ENCODE measurements around the gene SUSD6.

SUSD6 gene

DNA sequence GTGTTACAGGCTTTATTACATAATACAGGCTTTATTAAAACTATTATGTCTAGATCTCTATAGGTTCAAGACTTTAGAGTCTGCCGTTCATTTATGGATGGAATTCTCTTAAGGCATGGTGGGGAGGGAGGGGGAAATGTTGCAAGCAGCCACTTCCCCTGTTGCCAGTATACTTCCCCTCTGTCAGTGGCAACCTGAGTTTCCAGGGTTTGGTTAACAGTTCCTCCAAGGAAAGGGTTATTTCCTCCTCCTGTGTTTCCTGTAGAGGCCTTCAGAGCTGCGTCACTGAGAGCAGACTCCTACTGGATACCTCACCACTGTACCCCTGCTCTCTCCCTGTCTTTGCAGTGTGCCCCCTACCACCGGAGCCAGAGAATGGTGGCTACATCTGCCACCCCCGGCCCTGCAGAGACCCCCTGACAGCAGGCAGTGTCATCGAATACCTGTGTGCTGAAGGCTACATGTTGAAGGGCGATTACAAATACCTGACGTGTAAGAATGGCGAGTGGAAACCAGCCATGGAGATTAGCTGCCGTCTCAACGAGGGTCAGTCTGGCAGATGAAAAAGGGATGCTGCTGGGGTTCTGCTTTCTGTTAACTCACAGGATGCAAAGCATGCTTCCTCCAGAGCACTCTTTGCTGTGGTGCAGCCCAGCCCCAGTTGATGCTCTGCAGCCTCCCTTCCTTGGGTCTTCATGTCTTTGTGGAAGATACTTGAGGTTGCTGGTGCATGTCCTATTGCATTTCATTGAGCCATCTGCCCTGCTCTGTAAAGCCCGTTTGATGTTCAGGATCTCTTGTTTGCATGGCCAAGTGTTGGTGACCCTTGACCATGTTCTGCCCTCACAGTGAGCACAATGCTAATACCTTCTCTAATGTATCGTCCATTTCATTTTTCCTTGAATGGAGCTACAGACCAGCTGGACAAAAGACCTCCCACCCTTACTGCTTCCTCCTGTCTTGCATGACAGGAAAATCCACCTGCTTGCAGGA, 91.9 kb downstream of the SUSD6 start:
- no peak for TF ChIP-seq EZH2phosphoT487 (IDR thresholded peaks at IDR 0.05; ENCODE audit: low read depth)
- TF ChIP-seq, protein P1, sequence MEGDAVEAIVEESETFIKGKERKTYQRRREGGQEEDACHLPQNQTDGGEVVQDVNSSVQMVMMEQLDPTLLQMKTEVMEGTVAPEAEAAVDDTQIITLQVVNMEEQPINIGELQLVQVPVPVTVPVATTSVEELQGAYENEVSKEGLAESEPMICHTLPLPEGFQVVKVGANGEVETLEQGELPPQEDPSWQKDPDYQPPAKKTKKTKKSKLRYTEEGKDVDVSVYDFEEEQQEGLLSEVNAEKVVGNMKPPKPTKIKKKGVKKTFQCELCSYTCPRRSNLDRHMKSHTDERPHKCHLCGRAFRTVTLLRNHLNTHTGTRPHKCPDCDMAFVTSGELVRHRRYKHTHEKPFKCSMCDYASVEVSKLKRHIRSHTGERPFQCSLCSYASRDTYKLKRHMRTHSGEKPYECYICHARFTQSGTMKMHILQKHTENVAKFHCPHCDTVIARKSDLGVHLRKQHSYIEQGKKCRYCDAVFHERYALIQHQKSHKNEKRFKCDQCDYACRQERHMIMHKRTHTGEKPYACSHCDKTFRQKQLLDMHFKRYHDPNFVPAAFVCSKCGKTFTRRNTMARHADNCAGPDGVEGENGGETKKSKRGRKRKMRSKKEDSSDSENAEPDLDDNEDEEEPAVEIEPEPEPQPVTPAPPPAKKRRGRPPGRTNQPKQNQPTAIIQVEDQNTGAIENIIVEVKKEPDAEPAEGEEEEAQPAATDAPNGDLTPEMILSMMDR (IDR thresholded peaks at IDR 0.05; ENCODE audit: low read depth, low read length) = no peak
- Histone ChIP-seq H4K20me1 (ENCODE audit: insufficient read depth, low read length) (peaks cover 34% of the 10 kb centered on the region), H3K79me2 (ENCODE audit: low read length) (peaks cover 20% of the 10 kb centered on the region), H3K36me3 (replicated peaks; ENCODE audit: low read depth, low read length) (peaks cover 16% of the 10 kb centered on the region), H3K9ac (ENCODE audit: low read length) (no peak overlapping the region), H3K9me3 (ENCODE audit: insufficient read depth, low read length) (no peaks in the 10 kb centered on the region), H3K4me1 (ENCODE audit: low read length) (peaks cover 30% of the 10 kb centered on the region), H3K4me3 (ENCODE audit: low read length) (no peak overlapping the region), H2AFZ (ENCODE audit: low read depth, low read length) (no peak overlapping the region), H3K27ac (ENCODE audit: low read length) (no peak overlapping the region), H3K4me2 (ENCODE audit: low read length) (no peak overlapping the region), H3K27me3 (ENCODE audit: low read depth, low read length) (no peaks in the 10 kb centered on the region)

DNA sequence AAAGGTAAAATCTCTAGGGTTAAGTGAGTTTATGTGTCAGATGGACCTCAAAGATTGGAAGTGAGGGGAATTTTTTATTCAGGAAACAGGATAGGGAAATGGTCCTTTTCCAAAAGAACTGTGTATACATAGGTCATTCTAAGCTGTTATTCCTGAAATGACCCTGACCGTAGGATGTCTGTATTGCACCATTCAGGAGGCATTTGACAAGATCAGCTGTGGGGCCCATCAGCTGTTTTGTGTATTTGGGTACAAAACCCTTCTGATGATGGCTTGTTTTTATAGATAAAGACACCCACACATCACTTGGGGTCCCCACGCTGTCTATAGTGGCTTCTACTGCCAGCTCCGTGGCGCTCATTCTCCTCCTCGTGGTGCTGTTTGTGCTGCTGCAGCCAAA, 92.9 kb downstream of the SUSD6 start:
- no peaks in the 10 kb centered on the region for H3K9me3 ChIP-seq (ENCODE audit: insufficient read depth, low read length)
- peaks cover 18% of the 10 kb centered on the region for H3K79me2 ChIP-seq (ENCODE audit: low read length)
- H3K4me2 ChIP-seq (ENCODE audit: low read length) = no peak overlapping the region
- TF ChIP-seq, protein P1 (IDR thresholded peaks at IDR 0.05; ENCODE audit: low read depth, low read length) = no peak
- no peak for TF ChIP-seq EZH2phosphoT487 (IDR thresholded peaks at IDR 0.05; ENCODE audit: low read depth)
- H4K20me1 ChIP-seq (ENCODE audit: insufficient read depth, low read length) = peaks cover 38% of the 10 kb centered on the region
- H3K36me3 ChIP-seq (replicated peaks; ENCODE audit: low read depth, low read length) = peaks cover 20% of the 10 kb centered on the region
- no peak overlapping the region for H3K4me3 ChIP-seq (ENCODE audit: low read length)
- H2AFZ ChIP-seq (ENCODE audit: low read depth, low read length) = no peak overlapping the region
- H3K27ac ChIP-seq (ENCODE audit: low read length) = no peak overlapping the region
- H3K4me1 ChIP-seq (ENCODE audit: low read length) = peaks cover 38% of the 10 kb centered on the region
- no peak overlapping the region for H3K9ac ChIP-seq (ENCODE audit: low read length)
- no peaks in the 10 kb centered on the region for H3K27me3 ChIP-seq (ENCODE audit: low read depth, low read length)

DNA sequence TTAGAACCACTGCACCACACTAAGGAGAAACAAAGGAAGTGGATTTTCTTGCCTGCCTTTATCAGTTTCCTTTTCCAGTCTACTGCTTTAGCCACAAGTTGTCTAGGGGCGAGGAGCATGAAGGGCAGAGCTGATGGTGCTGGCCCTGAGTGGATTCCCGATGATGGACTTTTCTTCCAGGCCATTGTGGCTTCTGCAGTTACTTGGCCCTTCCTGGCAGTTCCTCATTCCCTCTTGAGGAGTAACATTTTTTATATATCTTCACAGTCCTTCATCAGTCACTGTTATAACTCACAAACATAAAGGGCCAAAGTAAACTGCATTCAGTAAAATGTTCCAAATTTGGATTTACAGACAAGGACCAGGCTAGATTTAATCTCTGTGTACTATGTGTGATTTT, 94.3 kb downstream of the SUSD6 start:
- Histone ChIP-seq H3K9me3 (ENCODE audit: insufficient read depth, low read length) (no peaks in the 10 kb centered on the region), H3K36me3 (replicated peaks; ENCODE audit: low read depth, low read length) (peaks cover 26% of the 10 kb centered on the region), H3K27me3 (ENCODE audit: low read depth, low read length) (no peaks in the 10 kb centered on the region), H3K79me2 (ENCODE audit: low read length) (peaks cover 11% of the 10 kb centered on the region), H3K27ac (ENCODE audit: low read length) (no peak overlapping the region), H4K20me1 (ENCODE audit: insufficient read depth, low read length) (peaks cover 38% of the 10 kb centered on the region), H2AFZ (ENCODE audit: low read depth, low read length) (no peak overlapping the region), H3K4me2 (ENCODE audit: low read length) (no peak overlapping the region), H3K9ac (ENCODE audit: low read length) (no peak overlapping the region), H3K4me1 (ENCODE audit: low read length) (peaks cover 44% of the 10 kb centered on the region), H3K4me3 (ENCODE audit: low read length) (no peak overlapping the region)
- TF ChIP-seq EZH2phosphoT487 (IDR thresholded peaks at IDR 0.05; ENCODE audit: low read depth) = no peak

DNA sequence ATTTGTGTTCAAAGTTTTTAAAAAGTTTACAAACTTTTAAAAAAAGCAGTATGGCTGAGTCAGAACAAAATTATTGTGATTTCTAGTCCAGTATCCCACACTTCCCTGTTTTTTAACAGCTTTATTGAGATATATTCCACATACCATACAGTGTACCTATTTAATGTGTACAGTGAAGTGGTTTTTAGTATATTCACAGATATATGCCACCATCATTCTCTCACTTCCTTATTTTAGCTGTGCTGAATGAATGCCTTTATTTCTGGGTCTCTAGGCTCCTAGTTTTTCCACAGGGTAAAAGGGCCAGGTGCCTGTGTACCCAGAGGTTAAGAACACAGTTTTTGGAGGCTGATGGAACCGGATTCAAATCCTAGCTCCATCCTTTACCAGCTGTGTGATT, 96.7 kb downstream of the SUSD6 start:
- H3K27me3 ChIP-seq (ENCODE audit: low read depth, low read length) = no peaks in the 10 kb centered on the region
- peak overlapping the region; percentile 48 for H3K4me2 ChIP-seq (ENCODE audit: low read length)
- H4K20me1 ChIP-seq (ENCODE audit: insufficient read depth, low read length) = peaks cover 23% of the 10 kb centered on the region
- peaks cover 4% of the 10 kb centered on the region; the same call in 1 of the 2 replicates for H3K79me2 ChIP-seq (ENCODE audit: low read length)
- peaks cover 26% of the 10 kb centered on the region for H3K4me1 ChIP-seq (ENCODE audit: low read length)
- H3K9me3 ChIP-seq (ENCODE audit: insufficient read depth, low read length) = no peaks in the 10 kb centered on the region
- H3K27ac ChIP-seq (ENCODE audit: low read length) = no peak overlapping the region
- H3K36me3 ChIP-seq (replicated peaks; ENCODE audit: low read depth, low read length) = peaks cover 34% of the 10 kb centered on the region
- no peak overlapping the region for H2AFZ ChIP-seq (ENCODE audit: low read depth, low read length)
- TF ChIP-seq, protein P1 (IDR thresholded peaks at IDR 0.05; ENCODE audit: low read depth, low read length) = no peak
- no peak for TF ChIP-seq EZH2phosphoT487 (IDR thresholded peaks at IDR 0.05; ENCODE audit: low read depth)
- H3K4me3 ChIP-seq (ENCODE audit: low read length) = no peak overlapping the region
- no peak overlapping the region for H3K9ac ChIP-seq (ENCODE audit: low read length)

All from OCI-LY3 (cell line).